ENCODE data around the gene GAL3ST3. TPM values are rescaled to one million over a fixed set of nuclear protein-coding genes. Genes with fewer than 3 reads are reported as not detected.
A peak's percentile ranks its signal among the peaks of the same experiment; 100 is the strongest.

The GAL3ST3 gene
- polyA plus RNA-seq, 3 donors: not detected

DNA sequence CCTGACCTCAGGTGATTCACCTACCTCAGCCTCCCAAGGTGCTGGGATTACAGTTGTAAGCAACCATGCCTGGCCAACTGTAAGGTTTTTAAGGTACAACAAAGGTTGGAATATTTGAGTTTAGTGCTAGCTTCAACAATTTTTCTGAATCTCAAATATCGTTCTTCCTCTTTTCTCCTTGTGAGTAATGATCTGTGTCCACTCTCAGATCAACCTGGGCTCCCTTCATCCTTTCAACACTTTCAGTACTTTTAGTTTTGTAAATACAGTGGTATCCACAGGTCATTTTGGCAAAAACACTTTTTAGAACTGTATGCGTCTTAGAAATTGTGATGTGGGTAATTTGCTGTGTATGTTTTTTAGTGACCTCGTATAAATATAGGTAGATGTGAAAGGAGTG, 29.0 kb upstream of the GAL3ST3 start:
- no peaks in the 10 kb centered on the region for H3K9me3 ChIP-seq (replicated peaks in 1 of 2; ENCODE audit: control insufficient read depth in 1 of 2, insufficient read depth in 1 of 2, low read length in 2 of 2)
- Mint-ChIP-seq H3K4me3 (no peak overlapping the region), H3K9me3 (peaks cover 0 to 2% (median 0%) of the 10 kb centered on the region in 7 donors), H3K27ac (peak overlapping the region in 1 of 7 donors; percentile 36), H3K36me3 (peaks cover 33 to 49% of the 10 kb centered on the region in 2 donors), H3K4me1 (peaks cover 45% of the 10 kb centered on the region), H3K27me3 (ENCODE audit: low read depth in 3 of 3) (peaks cover 0 to 3% (median 1%) of the 10 kb centered on the region in 3 donors)
- peaks cover 74% of the 10 kb centered on the region for H3K79me2 ChIP-seq (ENCODE audit: insufficient read depth, low read length)
- H2AFZ ChIP-seq (ENCODE audit: insufficient read depth, low read depth, low read length, poor library complexity, severe bottlenecking): no peak overlapping the region
- no peak overlapping the region for H3K4me3 ChIP-seq (replicated peaks in 1 of 3; ENCODE audit: low read depth in 2 of 3, low read length in 3 of 3)
- H3K4me2 ChIP-seq (replicated peaks; ENCODE audit: extremely low read depth, low read length, poor library complexity, severe bottlenecking): no peak overlapping the region
- peaks cover 3% of the 10 kb centered on the region for H4K20me1 ChIP-seq (ENCODE audit: insufficient read depth, low read length)
- DNase-seq: no peak
- H3K36me3 ChIP-seq (replicated peaks in 1 of 2; ENCODE audit: control insufficient read depth in 1 of 2, insufficient read depth in 2 of 2, low read length in 2 of 2): peaks cover 4 to 36% of the 10 kb centered on the region in 2 donors
- TF ChIP-seq, protein P1, sequence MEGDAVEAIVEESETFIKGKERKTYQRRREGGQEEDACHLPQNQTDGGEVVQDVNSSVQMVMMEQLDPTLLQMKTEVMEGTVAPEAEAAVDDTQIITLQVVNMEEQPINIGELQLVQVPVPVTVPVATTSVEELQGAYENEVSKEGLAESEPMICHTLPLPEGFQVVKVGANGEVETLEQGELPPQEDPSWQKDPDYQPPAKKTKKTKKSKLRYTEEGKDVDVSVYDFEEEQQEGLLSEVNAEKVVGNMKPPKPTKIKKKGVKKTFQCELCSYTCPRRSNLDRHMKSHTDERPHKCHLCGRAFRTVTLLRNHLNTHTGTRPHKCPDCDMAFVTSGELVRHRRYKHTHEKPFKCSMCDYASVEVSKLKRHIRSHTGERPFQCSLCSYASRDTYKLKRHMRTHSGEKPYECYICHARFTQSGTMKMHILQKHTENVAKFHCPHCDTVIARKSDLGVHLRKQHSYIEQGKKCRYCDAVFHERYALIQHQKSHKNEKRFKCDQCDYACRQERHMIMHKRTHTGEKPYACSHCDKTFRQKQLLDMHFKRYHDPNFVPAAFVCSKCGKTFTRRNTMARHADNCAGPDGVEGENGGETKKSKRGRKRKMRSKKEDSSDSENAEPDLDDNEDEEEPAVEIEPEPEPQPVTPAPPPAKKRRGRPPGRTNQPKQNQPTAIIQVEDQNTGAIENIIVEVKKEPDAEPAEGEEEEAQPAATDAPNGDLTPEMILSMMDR (IDR thresholded peaks at IDR 0.05): no peak
- no peak overlapping the region for H3K9ac ChIP-seq (ENCODE audit: insufficient read depth, low read length, poor library complexity, severe bottlenecking)
- intact Hi-C loops (cut with micrococcal nuclease): no loop called here
- no peaks in the 10 kb centered on the region for H3K27me3 ChIP-seq (ENCODE audit: control insufficient read depth in 2 of 2, insufficient read depth in 2 of 2, low read length in 2 of 2)
- no CpG with 5 or more reads among the region's 3 CpGs for WGBS (ENCODE audit: insufficient coverage)
- H3K27ac ChIP-seq (ENCODE audit: low read depth in 1 of 2, low read length in 2 of 2): no peak overlapping the region
- H3K4me1 ChIP-seq (ENCODE audit: control insufficient read depth in 1 of 2, insufficient read depth in 2 of 2, low read length in 2 of 2): peaks cover 23 to 40% of the 10 kb centered on the region in 2 donors

GRCh38 chr11:66076561-66076960, 27.6 kb upstream of the GAL3ST3 start:
- WGBS (ENCODE audit: insufficient coverage): 96% methylated on average over 9 of the region's 9 CpGs
- Histone ChIP-seq H3K4me2 (replicated peaks; ENCODE audit: extremely low read depth, low read length, poor library complexity, severe bottlenecking) (no peak overlapping the region), H3K27me3 (ENCODE audit: control insufficient read depth in 2 of 2, insufficient read depth in 2 of 2, low read length in 2 of 2) (no peaks in the 10 kb centered on the region), H2AFZ (ENCODE audit: insufficient read depth, low read depth, low read length, poor library complexity, severe bottlenecking) (no peak overlapping the region), H3K4me3 (replicated peaks in 1 of 3; ENCODE audit: low read depth in 2 of 3, low read length in 3 of 3) (no peak overlapping the region), H4K20me1 (ENCODE audit: insufficient read depth, low read length) (peaks cover 13% of the 10 kb centered on the region), H3K36me3 (replicated peaks in 1 of 2; ENCODE audit: control insufficient read depth in 1 of 2, insufficient read depth in 2 of 2, low read length in 2 of 2) (peaks cover 4 to 41% of the 10 kb centered on the region in 2 donors), H3K9me3 (replicated peaks in 1 of 2; ENCODE audit: control insufficient read depth in 1 of 2, insufficient read depth in 1 of 2, low read length in 2 of 2) (no peaks in the 10 kb centered on the region), H3K9ac (ENCODE audit: insufficient read depth, low read length, poor library complexity, severe bottlenecking) (no peak overlapping the region), H3K4me1 (ENCODE audit: control insufficient read depth in 1 of 2, insufficient read depth in 2 of 2, low read length in 2 of 2) (peaks cover 19 to 37% of the 10 kb centered on the region in 2 donors), H3K79me2 (ENCODE audit: insufficient read depth, low read length) (peaks cover 75% of the 10 kb centered on the region), H3K27ac (ENCODE audit: low read depth in 1 of 2, low read length in 2 of 2) (no peak overlapping the region)
- Mint-ChIP-seq H3K36me3 (peaks cover 40 to 53% of the 10 kb centered on the region in 2 donors), H3K27me3 (ENCODE audit: low read depth in 3 of 3) (peaks cover 0 to 3% (median 1%) of the 10 kb centered on the region in 3 donors), H3K9me3 (peaks cover 0 to 2% (median 0%) of the 10 kb centered on the region in 7 donors), H3K27ac (no peak overlapping the region), H3K4me3 (no peak overlapping the region), H3K4me1 (peaks cover 49% of the 10 kb centered on the region)
- TF ChIP-seq, protein P1 (IDR thresholded peaks at IDR 0.05): no peak
- intact Hi-C loops (cut with micrococcal nuclease): no loop called here
- DNase-seq: no peak
